Measurements from ENCODE around the gene MPHOSPH9. TPM values are rescaled to one million over a fixed set of nuclear protein-coding genes. Genes with fewer than 3 reads are reported as not detected.
"Not testable (repeated sequence)": the region's sequence is repeated elsewhere in the genome, so short reads cannot be mapped to it uniquely, and the experiment has no call there.

MPHOSPH9 gene
- total RNA-seq, 4 donors from 2014 or later, result 17.0 to 43.8 (median 22.1) TPM

GRCh38 chr12:123258593-123258992 is 25.7 kb upstream of the MPHOSPH9 start:
- DNase-seq, result no peak
- 56 to 58% methylated on average over 3 to 4 of the region's 4 CpGs for WGBS, 2 donors
- Histone ChIP-seq H3K4me1 (peaks cover 7 to 50% (median 21%) of the 10 kb centered on the region in 3 donors), H3K4me3 (no peak overlapping the region), H3K27ac (peak overlapping the region in 3 of 4 donors; percentile 44 to 79 (median 65)), H3K27me3 (no peaks in the 10 kb centered on the region), H3K9me3 (no peaks in the 10 kb centered on the region), H3K36me3 (peaks cover 34 to 99% (median 37%) of the 10 kb centered on the region in 3 donors)
- intact Hi-C loops (cut with DNase I), result no loop called here
- TF ChIP-seq CTCF (IDR thresholded peaks at IDR 0.05), result no peak
- no peak for TF ChIP-seq POLR2A (IDR thresholded peaks at IDR 0.05)

- peaks cover 25 to 75% (median 43%) of the 10 kb centered on the region in 3 donors for H3K4me1 ChIP-seq
- peak overlapping the region; percentile 60 to 72 (median 66) for H3K27ac ChIP-seq
- TF ChIP-seq POLR2A (IDR thresholded peaks at IDR 0.05) (no peak), CTCF (IDR thresholded peaks at IDR 0.05) (no peak)
- no peaks in the 10 kb centered on the region for H3K9me3 ChIP-seq
- 42 to 55% methylated on average over 5 of the region's 5 CpGs for WGBS, 2 donors
- intact Hi-C loops (cut with DNase I), result no loop called here
- H3K27me3 ChIP-seq, result no peaks in the 10 kb centered on the region
- peaks cover 26 to 66% (median 29%) of the 10 kb centered on the region in 3 donors for H3K36me3 ChIP-seq
- no peak for DNase-seq
- H3K4me3 ChIP-seq, result no peak overlapping the region
These were observed 22.0 kb upstream of the MPHOSPH9 start for GRCh38 chr12:123254853-123255446.

- Histone ChIP-seq H3K4me3 (no peak overlapping the region), H3K27ac (peak overlapping the region; percentile 60 to 72 (median 66)), H3K27me3 (no peaks in the 10 kb centered on the region), H3K4me1 (peaks cover 25 to 72% (median 38%) of the 10 kb centered on the region in 3 donors), H3K9me3 (no peaks in the 10 kb centered on the region), H3K36me3 (peaks cover 19 to 64% (median 24%) of the 10 kb centered on the region in 3 donors)
- WGBS, 2 donors, result 27 to 48% methylated on average over 6 to 9 of the region's 24 CpGs
- no peak for TF ChIP-seq POLR2A (IDR thresholded peaks at IDR 0.05)
- no peak for DNase-seq
- intact Hi-C loops (cut with DNase I), result no loop called here
These were observed 20.9 kb upstream of the MPHOSPH9 start for GRCh38 chr12:123253641-123254459.

GRCh38 chr12:123252365-123252764 is 19.4 kb upstream of the MPHOSPH9 start:
- H3K36me3 ChIP-seq, result peaks cover 13 to 59% (median 18%) of the 10 kb centered on the region in 3 donors
- WGBS, 2 donors, result 48 to 67% methylated on average over 4 to 8 of the region's 9 CpGs
- intact Hi-C loops (cut with DNase I); DNase-seq; H3K27me3 ChIP-seq; H3K9me3 ChIP-seq; H3K4me3 ChIP-seq: not testable (repeated sequence)
- H3K4me1 ChIP-seq, result peaks cover 25 to 62% (median 33%) of the 10 kb centered on the region in 3 donors
- H3K27ac ChIP-seq, result peak overlapping the region in 3 of 4 donors; percentile 78 to 89 (median 87)

- WGBS, 2 donors, result 54 to 68% methylated on average over 7 to 8 of the region's 8 CpGs
- peaks cover 25 to 62% (median 33%) of the 10 kb centered on the region in 3 donors for H3K4me1 ChIP-seq
- peaks cover 13 to 50% (median 14%) of the 10 kb centered on the region in 3 donors for H3K36me3 ChIP-seq
- H3K4me3 ChIP-seq, result no peak overlapping the region
- peak overlapping the region; percentile 78 to 89 (median 85) for H3K27ac ChIP-seq
- H3K27me3 ChIP-seq, result no peaks in the 10 kb centered on the region
- TF ChIP-seq CTCF (IDR thresholded peaks at IDR 0.05) (no peak), POLR2A (IDR thresholded peaks at IDR 0.05) (no peak)
- intact Hi-C loops (cut with DNase I), result no loop called here
- H3K9me3 ChIP-seq, result no peaks in the 10 kb centered on the region
- no peak for DNase-seq
These were observed 18.6 kb upstream of the MPHOSPH9 start for GRCh38 chr12:123251403-123252076.
